GM18868 (cell line): ENCODE measurements around the gene LMO3.
A peak's percentile ranks its signal among the peaks of the same experiment; 100 is the strongest.

ENCODE experiments used
- ATAC-seq: cut with Tn5 transposase; IDR thresholded peaks from one replicate; pipeline ENCODE4 v1.9.1; 2021; ENCODE audit warnings: mild to moderate bottlenecking, moderate library complexity; ENCODE audit not compliant: unreplicated experiment

LMO3 gene

GRCh38 chr12:16606117-16606200 is at the start of gene LMO3:
Gene LMO3, minus strand, starts transcription at chr12:16606162. Its CDS starts 5,302 bp downstream, at chr12:16600860.
- no peak for ATAC-seq

DNA sequence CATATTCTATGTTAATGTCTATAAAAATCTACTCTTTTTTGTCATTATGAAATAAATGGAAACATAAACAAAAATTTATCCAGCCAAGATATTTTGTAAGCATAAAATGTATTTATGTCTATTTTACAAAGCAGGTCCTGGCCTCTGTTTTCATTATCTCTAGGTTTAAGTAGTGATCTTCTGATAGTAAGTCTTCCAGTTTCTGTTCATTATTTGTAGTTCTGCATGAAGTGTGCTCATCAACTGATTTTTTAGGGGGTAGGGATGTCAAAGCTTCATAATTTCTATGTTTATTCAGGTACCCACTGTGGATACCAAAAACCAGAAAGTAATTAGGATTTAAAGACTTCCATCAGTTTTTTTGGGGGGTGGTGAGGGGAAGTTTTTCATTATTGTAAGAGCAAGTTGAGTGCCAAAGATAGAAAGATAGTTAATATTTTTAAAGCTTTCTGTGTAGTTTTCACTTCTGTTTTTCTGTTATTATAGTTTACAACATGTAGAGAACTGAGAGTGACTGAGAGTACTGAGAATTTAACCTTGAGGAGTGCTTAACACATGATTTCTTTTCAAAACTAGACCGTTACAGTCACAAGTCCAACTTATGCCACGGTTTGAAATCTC is 30.6 kb upstream of the LMO3 start:
- ATAC-seq, result peak; percentile 90

DNA sequence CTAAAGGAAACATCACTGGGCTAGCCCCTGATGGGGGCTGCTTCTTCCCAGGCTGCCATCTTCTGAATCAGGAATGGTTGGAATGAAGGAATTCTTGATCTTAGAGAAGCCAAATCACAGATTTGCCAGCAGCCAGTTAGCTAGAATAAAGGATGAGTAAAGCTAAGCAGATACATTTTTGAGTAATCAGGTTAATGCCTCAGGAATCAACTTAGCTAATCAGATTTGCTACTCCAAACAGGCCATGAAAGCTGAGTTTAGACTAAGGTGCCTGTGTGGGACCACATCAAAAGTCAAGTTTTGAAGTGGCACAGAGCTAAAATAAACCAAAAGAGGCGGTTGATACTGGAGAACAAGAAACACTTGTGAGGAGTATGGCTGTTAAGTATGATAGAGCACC is 28.8 kb upstream of the LMO3 start:
- ATAC-seq, result no peak

DNA sequence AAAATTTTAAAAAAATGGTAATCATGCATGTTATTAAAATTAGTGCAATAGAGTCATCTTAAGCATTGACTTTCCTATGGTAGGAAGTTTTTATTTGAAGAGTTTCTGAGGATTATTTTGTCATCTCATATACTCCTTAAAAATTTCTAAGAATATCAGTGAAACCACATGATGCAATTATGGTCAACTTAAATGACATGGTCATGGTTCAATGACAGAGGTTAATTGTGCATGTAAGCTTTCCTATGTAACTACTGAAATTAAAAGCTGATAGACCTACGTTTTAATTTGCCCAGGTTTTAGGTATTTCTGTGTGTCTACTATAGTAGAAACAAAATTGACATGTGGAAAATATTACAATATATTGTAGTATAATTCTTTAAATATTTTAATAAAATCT is 21.0 kb upstream of the LMO3 start:
- no peak for ATAC-seq

DNA sequence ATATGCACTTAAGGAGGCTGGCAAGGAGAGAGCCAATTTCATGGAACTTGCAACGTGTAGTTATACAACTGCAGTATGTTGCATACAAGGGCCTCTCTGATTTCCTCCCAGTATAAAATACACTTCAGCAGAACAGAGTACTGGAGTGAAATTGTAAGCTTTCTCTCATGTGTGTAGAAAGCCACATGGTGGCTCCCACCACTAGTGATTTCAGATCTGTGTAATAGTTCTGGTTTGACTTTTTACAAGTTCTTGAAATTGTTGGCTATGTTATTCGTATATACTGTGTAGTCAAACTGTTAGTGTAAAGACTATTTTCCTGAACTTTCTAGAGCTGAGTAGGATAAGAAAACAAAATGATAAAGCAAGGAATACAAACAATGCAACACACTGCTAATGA is 16.4 kb upstream of the LMO3 start:
- ATAC-seq, result peak; percentile 63

DNA sequence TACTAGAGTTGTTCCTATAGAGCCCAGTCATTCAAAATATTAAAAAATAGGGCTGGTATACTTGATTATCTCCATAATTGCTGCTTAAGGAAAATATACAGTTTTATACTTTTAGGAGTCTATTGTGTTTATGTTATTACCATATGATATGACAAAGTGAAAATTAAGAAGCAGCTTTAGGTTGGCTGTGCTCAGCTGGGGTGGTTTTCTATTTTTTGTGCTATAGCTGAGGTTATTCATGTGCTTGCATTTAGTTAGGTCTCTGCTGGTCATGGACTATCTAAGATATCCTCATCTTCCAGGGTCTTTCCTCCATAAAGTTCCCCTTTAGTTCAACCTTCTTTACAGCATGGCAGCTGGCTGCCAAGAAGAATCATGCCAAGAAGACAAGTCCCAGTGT is 13.6 kb upstream of the LMO3 start:
- no peak for ATAC-seq

GRCh38 chr12:16618256-16618655 is 12.3 kb upstream of the LMO3 start:
- no peak for ATAC-seq

- ATAC-seq, result no peak
Observed at GRCh38 chr12:16613199-16613598, 7.2 kb upstream of the LMO3 start.

DNA sequence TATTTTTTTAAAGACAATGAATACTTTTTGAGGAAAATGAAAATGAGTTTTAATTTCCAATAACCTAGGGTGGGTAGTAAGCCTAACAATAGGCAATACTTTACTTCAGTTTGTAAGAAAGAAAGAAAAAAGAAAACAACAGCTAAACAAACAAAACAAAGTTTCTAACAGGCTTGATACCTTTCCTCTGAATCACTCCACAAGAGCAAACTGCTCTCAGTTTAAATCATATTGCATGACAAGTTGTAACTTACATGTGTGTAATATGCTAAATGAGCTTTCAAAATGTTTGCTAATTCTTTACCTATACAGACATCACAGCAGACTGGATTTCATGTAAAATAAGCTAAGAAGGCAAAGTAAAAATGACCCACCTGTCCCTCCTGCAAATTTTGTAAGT is 6.7 kb upstream of the LMO3 start:
- no peak for ATAC-seq

- peak; percentile 52 for ATAC-seq
Observed at GRCh38 chr12:16611146-16611545, 5.2 kb upstream of the LMO3 start.

GRCh38 chr12:16610743-16611142 is 4.8 kb upstream of the LMO3 start:
- no peak for ATAC-seq

DNA sequence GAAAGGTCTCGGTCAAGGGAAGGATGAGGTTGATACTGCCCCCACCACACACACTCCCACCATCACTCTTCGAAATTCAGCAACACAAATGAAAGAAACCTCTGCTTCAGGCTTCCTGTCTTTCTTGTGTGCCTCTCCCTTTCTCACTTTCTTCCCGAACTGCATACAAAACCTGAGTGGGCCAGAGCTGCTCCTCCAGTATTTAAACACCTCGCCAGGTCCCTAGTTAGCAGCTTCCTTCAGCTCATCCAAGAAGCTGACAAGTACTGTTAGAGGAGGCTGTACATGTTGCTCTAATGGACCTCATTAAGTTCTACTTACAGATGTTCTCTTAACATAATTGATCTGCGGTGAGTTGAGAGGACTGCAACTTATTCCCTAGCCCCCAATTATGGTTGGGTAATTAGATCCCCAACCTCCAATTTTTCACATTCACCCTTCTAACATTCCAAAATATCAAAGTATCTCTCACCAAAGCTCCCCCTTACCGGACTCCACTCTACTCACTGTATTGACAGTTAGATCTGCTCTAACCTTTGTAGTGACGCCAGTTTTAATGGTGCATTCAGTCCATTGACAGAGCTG is 4.1 kb upstream of the LMO3 start:
- no peak for ATAC-seq

- no peak for ATAC-seq
Observed at GRCh38 chr12:16608946-16609539, 3.1 kb upstream of the LMO3 start.

DNA sequence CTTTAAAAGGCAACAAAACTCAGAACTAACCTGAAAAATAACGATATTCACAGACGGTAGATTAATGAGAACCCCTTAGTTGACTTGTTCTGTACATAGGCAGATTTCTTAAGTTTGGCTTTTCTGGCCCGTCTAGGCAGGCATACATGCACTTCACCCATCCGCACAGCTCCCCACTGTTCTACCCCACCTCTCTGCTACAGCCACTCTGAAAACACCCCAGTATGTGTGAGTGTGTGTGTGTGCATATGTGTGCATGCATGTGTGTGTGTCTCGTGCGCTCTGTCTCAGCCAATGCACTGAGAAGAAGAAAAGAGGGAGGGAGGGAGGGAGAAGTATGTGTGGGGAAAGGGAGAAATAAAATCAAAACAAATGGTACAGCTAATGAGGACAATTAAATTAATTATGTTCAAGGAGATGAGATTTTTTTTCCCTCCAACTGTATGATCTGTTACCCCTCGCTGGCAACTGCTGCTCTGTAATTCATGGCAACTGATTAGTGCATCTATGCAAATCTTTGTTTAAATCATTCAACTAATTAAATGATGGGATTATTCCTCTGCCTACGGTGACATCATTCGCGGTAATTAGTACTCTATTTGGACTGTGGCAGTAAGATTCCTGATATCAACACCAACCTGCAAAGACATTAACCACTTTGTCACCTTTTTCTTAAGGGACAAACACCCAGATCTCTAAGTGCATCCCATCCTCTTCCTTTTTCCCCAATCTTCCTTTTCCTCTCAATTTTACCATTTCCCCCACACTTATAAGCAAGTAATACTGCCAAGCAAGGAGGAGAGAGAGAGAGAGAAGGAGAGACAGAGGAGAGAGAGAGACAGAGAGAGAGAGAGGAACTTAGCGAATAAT is 2.2 kb upstream of the LMO3 start:
- ATAC-seq, result no peak

DNA sequence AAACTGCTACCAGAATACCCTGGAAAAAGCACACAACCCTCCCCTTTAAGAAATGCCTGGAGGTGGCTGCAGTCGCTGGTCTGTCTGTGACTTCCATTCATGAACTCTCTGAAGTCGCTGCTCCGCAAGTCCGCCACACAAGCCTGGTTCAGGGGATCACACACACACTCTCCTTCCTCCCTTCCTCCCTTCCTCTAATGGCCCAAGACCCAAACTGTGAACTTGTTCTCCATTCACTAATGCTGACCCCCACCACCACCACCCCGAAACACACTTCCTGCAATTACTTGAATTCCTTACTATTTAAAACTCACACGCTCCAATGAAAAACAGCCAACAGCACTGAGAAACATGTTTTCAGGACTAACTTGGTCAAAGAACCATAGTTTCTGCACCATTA is 1.0 kb upstream of the LMO3 start:
- ATAC-seq, result no peak

GRCh38 chr12:16606201-16606849 is 363 bp upstream of the LMO3 start:
- peak; percentile 32 for ATAC-seq

- peak; percentile 33 for ATAC-seq
Observed at GRCh38 chr12:16605642-16606116, 283 bp downstream of the LMO3 start.

DNA sequence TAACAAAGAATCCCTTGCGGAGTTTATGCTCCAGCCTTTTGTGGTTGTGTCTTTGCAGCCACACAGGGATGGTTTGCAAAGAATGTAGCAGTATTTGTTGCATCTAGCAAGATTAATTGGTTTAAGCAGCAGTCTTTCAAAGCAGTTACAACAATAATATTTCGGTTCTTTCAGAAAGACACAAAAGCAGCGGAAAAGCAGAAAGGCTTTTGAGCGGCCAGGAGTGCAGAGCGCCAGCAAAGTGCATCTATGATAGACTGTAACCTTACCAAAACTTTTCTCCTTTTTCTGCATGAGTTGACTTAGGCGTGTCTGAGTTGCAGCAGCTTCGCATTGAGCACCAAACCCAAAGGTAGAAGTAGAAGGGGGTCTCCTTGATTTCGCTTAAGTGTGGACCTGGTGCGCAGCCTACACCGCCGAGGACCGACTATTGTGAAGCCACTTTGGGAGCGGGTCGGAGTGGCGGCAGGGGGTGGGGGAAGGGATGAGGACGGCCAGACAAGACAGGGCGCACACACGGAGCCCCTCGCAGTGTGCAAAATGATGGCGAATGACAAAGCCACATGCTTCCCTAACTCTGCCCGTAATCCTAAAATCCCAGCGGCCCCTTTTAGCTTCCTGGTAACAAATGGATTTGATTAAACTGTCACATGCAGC is 1.2 kb downstream of the LMO3 start:
- no peak for ATAC-seq

DNA sequence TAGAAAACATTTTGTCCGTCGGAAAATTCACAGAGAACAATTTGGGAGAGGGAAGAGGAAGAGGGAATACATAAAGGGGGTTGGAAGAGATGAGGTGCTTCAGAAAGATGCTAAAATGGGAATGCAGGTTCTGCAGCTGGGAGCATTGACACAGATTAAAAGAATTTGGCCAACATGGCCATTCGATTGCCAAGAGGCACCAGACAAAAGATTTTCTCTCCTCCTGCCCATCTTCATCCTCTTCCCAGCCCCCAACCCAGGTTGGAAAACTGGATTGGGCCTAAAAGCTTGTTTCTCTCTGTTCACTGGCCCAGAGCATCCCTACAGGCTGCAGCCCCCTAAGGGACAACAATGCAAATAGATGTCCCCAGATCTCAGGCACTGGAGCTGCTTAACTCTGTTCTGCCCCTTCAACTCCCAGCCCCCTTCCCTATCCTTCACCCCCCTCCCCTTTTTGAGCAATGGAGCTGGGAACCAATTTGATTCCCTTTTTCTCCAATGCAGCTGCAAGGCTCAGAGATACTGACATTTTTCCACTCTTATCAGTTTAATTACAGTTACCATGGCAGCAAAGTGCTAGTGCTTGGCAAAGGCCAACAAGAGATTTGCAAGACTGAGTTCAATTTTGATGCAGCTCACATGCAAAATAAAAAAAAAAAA is 1.9 kb downstream of the LMO3 start:
- ATAC-seq, result no peak

DNA sequence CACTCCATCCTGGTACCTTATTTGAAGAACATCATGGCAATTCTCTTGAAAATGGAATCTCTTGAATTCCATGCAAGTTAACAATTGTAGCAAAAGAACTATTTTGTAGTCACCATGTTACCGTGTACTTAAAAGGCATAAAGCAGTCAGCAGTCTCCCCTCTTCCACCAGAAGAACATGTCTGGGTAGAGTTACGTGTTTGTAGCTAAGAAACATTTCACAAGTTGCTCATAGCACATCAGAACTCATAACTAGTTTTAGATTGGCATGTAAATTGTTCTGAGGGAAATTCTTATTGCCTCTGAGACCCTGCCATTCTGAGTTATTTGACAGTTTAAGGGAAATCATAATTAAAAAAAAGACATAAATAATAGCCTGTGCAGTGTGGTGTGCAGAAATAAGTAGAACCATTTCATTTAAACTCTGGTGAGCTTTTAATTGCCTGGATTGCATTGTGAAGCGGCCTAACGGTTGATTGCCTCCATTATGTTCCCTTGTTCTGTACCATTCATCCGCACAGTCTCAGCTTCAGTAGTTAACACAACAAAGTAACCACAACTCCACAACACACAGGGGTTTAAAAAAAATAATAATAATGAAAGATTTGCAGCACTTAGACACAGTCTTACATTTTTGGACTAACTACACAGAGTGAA is 2.6 kb downstream of the LMO3 start:
- no peak for ATAC-seq
